HepG2 (cell line): ENCODE measurements around the gene GRM4. TPM values are rescaled to one million over a fixed set of nuclear protein-coding genes. Genes with fewer than 3 reads are reported as not detected.

Experiments
- ATAC-seq: fragments of 200-7000 bp; cut with Tn5 transposase; 3 replicates; pipeline ENCODE4 v1.9.1; 2020; ENCODE audit warnings: mild to moderate bottlenecking, moderate library complexity
- BruUV-seq: library from RNA; stranded (reverse); fragments of 400-500 nt; replicated peaks from 2 replicates; lab custom pipeline; 2021; lab: Mats Ljungman, UMichigan
- CTCF ChIA-PET: fragments of 300-600 bp; formaldehyde crosslinking; extraction: SDS; loops from one replicate; lab custom pipeline; 2021; ENCODE audit warnings: low total read pairs, inconsistent platforms, low intra/inter-chr PET ratio; lab: Yijun Ruan, JAX
- POLR2A ChIA-PET: fragments of 350-600 bp; sonication (Branson Sonifier 250); formaldehyde crosslinking; loops from one replicate; lab custom pipeline; 2020; ENCODE audit warnings: antibody characterized with exemption, inconsistent platforms; lab: Yijun Ruan, JAX
- DNase-seq: peaks from one replicate; pipeline ENCODE4 v3.0.0-alpha.2; 2015; ENCODE audit warnings: low spot score
- FAIRE-seq: peaks from 3 replicates; lab custom pipeline; 2011; peaks lifted over from hg19 to GRCh38; lab: Jason Lieb, UNC
- H2AFZ ChIP-seq: one replicate; pipeline ENCODE4 v1.6.1; 2011; ENCODE audit warnings: low read length, inconsistent platforms
- H3K27ac ChIP-seq: fragments of 300-600 bp; 3 replicates; pipeline ENCODE4 v1.8.0; 2011; ENCODE audit warnings: mixed run types, mild to moderate bottlenecking, mixed read lengths, low read length, inconsistent platforms; ENCODE audit not compliant: insufficient read depth; ENCODE audit errors: extremely low read length
- H3K27me3 ChIP-seq, 2 experiments: fragments of 200-600 bp in 1 of 2; 2 replicates in 1 of 2; 3 replicates in 1 of 2; pipeline versions ENCODE4 v1.6.0 to v1.8.0; 2011; ENCODE audit warnings: low read length in 2 of 2, mild to moderate bottlenecking in 2 of 2, moderate library complexity in 2 of 2, inconsistent platforms in 1 of 2; ENCODE audit not compliant: insufficient read depth in 2 of 2, control insufficient read depth in 1 of 2
- H3K36me3 ChIP-seq, 2 experiments: fragments of 200-600 bp in 1 of 2; replicated peaks in 1 of 2; 2 replicates in 1 of 2; 3 replicates in 1 of 2; pipeline versions ENCODE4 v1.5.1 to v1.8.0; 2011; ENCODE audit warnings: low read length in 2 of 2, inconsistent platforms in 1 of 2; ENCODE audit not compliant: insufficient read depth in 2 of 2, control insufficient read depth in 1 of 2
- H3K4me1 ChIP-seq: 2 replicates; pipeline ENCODE4 v1.5.1; 2012; ENCODE audit warnings: low read length, inconsistent platforms; ENCODE audit not compliant: insufficient read depth
- H3K4me2 ChIP-seq: 2 replicates; pipeline ENCODE4 v1.6.0; 2011; ENCODE audit warnings: low read depth, low read length, inconsistent platforms
- H3K4me3 ChIP-seq, 3 experiments: fragments of 200-600 bp in 1 of 3; sonication (generic), shearing (Covaris generic) in 1 of 3; replicated peaks in 1 of 3; 2 replicates each; pipeline ENCODE4 v1.5.1; 2011 to 2016; ENCODE audit warnings: low read length in 3 of 3, inconsistent platforms in 2 of 3, low read depth in 2 of 3, mild to moderate bottlenecking in 2 of 3, control low read depth in 1 of 3, mixed read lengths in 1 of 3; ENCODE audit not compliant: insufficient read depth in 1 of 3
- H3K79me2 ChIP-seq: one replicate; pipeline ENCODE4 v1.6.1; 2011; ENCODE audit warnings: low read length, inconsistent platforms; ENCODE audit not compliant: insufficient read depth
- H3K9ac ChIP-seq: 2 replicates; pipeline ENCODE4 v1.6.0; 2011; ENCODE audit warnings: mild to moderate bottlenecking, low read depth, low read length, inconsistent platforms; ENCODE audit not compliant: insufficient read depth
- H3K9me3 ChIP-seq: 2 replicates; pipeline ENCODE4 v1.5.1; 2012; ENCODE audit warnings: mild to moderate bottlenecking, low read length
- H4K20me1 ChIP-seq: 2 replicates; pipeline ENCODE4 v1.6.0; 2011; ENCODE audit warnings: inconsistent platforms, mild to moderate bottlenecking, low read length, moderate library complexity; ENCODE audit not compliant: insufficient read depth
- ATAD3A ChIP-seq: sonication (generic); formaldehyde crosslinking; IDR thresholded peaks from 2 replicates; pipeline ENCODE4 v1.4.0; 2020; ENCODE audit warnings: missing genetic modification reagents
- SMARCE1 ChIP-seq: fragments of 450-650 bp; IDR thresholded peaks from 2 replicates; pipeline ENCODE4 v1.6.1; 2017; ENCODE audit warnings: borderline replicate concordance
- TBX3 ChIP-seq: fragments of 450-650 bp; IDR thresholded peaks from 2 replicates; pipeline ENCODE4 v1.6.1; 2017; ENCODE audit warnings: antibody characterized with exemption, mild to moderate bottlenecking, inconsistent platforms, borderline replicate concordance
- ZFP90 ChIP-seq: sonication (generic); formaldehyde crosslinking; IDR thresholded peaks from 2 replicates; pipeline ENCODE4 v1.8.0; 2022; ENCODE audit warnings: missing genetic modification reagents, mild to moderate bottlenecking, inconsistent platforms, borderline replicate concordance
- ZNF234 ChIP-seq: sonication (generic); formaldehyde crosslinking; conservative IDR thresholded peaks from 2 replicates; pipeline ENCODE4 v1.5.1; 2020; ENCODE audit warnings: mild to moderate bottlenecking, missing genetic modification reagents
- ZNF382 ChIP-seq: sonication (generic); formaldehyde crosslinking; IDR thresholded peaks from 2 replicates; pipeline ENCODE4 v1.5.0; 2020; ENCODE audit warnings: missing genetic modification reagents, mild to moderate bottlenecking, borderline replicate concordance
- ZNF570 ChIP-seq: sonication (generic); formaldehyde crosslinking; IDR thresholded peaks from 2 replicates; pipeline ENCODE4 v1.4.0; 2020; ENCODE audit warnings: mild to moderate bottlenecking, missing genetic modification reagents, borderline replicate concordance
- ZNF572 ChIP-seq: sonication (generic); formaldehyde crosslinking; IDR thresholded peaks from 2 replicates; pipeline ENCODE4 v1.5.1; 2020; ENCODE audit warnings: mild to moderate bottlenecking, missing genetic modification reagents
- WGBS: methylation state at CpG from one replicate; pipeline ENCODE4 v1.1.6; 2017; ENCODE audit warnings: low lambda C conversion rate; 5-methylcytosine and 5-hydroxymethylcytosine counted together
- in situ Hi-C: cut with HindIII; loops from 2 replicates; pipeline ENCODE4 v1.10.0; 2017; ENCODE audit warnings: low pct_unique_long_range_greater_than_20kb; ENCODE audit not compliant: extremely low pct_ligation_motif_present
- intact Hi-C: fragments of 100-400 bp; cut with micrococcal nuclease; formaldehyde crosslinking; loops from one replicate; pipeline ENCODE4 v1.10.0; 2022; ENCODE audit not compliant: unreplicated experiment
- polyA plus RNA-seq, 8 experiments: library from polyadenylated mRNA; depleted of rRNA in 3 of 8; stranded (reverse) in 7 of 8; unstranded in 1 of 8; fragments of >200 nt; fragmentation: Illumina TruSeq in 4 of 8; extraction: Trizol in 4 of 8; gene quantifications; 2 replicates each; pipeline versions ENCODE4 v1.2.1 to v1.2.3, GENCODE V29; 2011 to 2016; ENCODE audit warnings: low read depth in 4 of 8, missing spikeins in 1 of 8, mixed read lengths in 1 of 8; ENCODE audit not compliant: insufficient read depth in 1 of 8
- total RNA-seq, 5 experiments: library from RNA; depleted of rRNA; stranded (reverse); fragments of >200 nt; fragmentation: Illumina TruSeq; extraction: Trizol; gene quantifications; 2 replicates each; pipeline ENCODE4 v1.2.3, GENCODE V29; 2016; ENCODE audit warnings: low read depth in 1 of 5
- TF ChIP-seq, protein P1 (sequence below): sonication (generic); formaldehyde crosslinking; IDR thresholded peaks from 2 replicates; pipeline ENCODE4 v1.8.1; 2023; ENCODE audit warnings: mild to moderate bottlenecking, moderate library complexity, missing genetic modification reagents
- TF ChIP-seq, protein P2 (sequence below), 2 experiments: fragments of 450-650 bp in 1 of 2; sonication (generic) in 1 of 2; formaldehyde crosslinking; IDR thresholded peaks; 2 replicates each; pipeline versions ENCODE4 v1.5.0 to v1.8.0; 2020 to 2022; ENCODE audit warnings: mild to moderate bottlenecking in 1 of 2, missing genetic modification reagents in 1 of 2

The GRM4 gene
- total and polyA plus RNA-seq, 2 of the 13 experiments (the other 11 are each of a cell fraction or from before 2014, with no cell fraction given), result not detected

DNA sequence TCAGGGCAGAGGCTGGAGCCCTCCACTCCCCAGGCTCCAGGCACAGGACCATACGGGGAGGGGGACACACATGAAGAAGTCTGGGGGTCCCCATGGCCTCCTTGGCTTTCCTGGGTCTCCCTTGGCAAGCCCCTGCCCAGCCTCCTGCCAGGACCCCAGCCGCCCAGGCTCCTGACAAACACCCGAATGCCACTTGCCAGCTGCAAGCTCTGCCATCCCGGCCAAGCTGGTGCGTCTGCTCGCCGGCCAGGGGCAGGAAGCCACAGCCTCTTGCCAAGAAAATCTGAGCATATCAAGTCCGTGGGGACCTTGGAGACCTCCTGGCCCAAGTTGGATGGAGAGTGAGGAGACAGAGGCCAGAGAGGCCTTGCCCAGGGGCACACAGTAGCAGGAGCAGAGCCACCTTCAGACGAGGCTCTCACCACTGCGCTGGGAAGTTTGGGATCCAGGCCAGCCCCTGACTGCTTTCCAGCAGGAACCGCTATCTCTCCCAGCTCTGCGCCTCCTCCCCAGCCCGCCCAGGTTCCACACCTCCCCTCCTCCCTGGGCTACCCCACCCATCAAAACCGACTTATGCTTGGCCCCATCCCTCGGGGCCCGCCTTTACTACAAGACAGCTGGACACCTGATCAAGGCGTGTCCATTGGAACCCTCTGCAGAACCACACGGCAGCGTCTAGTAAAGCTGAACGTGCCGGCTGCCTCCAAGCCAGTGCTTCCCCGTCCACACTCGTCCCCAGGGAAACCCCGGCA is 80.2 kb downstream of the GRM4 start:
- H2AFZ ChIP-seq, result no peak overlapping the region
- no peak overlapping the region for H3K4me3 ChIP-seq
- no peaks in the 10 kb centered on the region for H3K9me3 ChIP-seq
- no peaks in the 10 kb centered on the region for H3K36me3 ChIP-seq
- intact Hi-C loops, result no loop called here
- H3K79me2 ChIP-seq, result no peaks in the 10 kb centered on the region
- no peak for FAIRE-seq
- DNase-seq, result no peak
- TF ChIP-seq ZNF572 (CRISPR knock-in tag) (no peak), ZNF570 (CRISPR knock-in tag) (no peak), ZNF382 (no peak), SMARCE1 (no peak), TBX3 (no peak), ATAD3A (CRISPR knock-in tag) (no peak), ZFP90 (CRISPR knock-in tag) (no peak), ZNF234 (CRISPR knock-in tag) (no peak)
- TF ChIP-seq, protein P1, sequence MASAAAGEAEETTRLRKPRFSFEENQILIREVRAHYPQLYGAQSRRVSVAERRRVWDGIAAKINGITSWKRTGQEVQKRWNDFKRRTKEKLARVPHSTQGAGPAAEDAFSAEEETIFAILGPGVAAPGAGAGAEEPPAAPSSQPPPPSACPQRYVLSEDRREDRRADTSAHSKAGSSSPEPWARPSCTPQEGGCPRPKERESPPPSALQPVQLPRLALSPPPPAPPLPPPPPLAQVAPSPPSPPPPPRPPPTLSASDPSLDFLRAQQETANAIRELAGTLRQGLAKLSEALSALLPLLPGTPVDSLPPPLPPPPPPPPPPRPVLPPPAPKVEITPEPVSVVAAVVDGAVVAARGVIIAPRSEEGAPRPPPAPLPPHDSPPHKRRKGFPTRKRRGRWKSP (CRISPR knock-in tag), result no peak
- TF ChIP-seq, protein P2, sequence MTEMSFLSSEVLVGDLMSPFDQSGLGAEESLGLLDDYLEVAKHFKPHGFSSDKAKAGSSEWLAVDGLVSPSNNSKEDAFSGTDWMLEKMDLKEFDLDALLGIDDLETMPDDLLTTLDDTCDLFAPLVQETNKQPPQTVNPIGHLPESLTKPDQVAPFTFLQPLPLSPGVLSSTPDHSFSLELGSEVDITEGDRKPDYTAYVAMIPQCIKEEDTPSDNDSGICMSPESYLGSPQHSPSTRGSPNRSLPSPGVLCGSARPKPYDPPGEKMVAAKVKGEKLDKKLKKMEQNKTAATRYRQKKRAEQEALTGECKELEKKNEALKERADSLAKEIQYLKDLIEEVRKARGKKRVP (CRISPR knock-in tag; IDR thresholded peaks at IDR 0.05), result no peak
- H3K4me2 ChIP-seq, result no peak overlapping the region
- ATAC-seq, result no peak
- in situ Hi-C loops, result no loop called here
- H3K4me1 ChIP-seq, result no peaks in the 10 kb centered on the region
- peaks cover 14 to 66% of the 10 kb centered on the region in 2 experiments; a peak in 4 of 5 replicates for H3K27me3 ChIP-seq
- ChIA-PET POLR2A (no interaction called here), CTCF (no interaction called here)
- no TSS peak for BruUV-seq
- H3K9ac ChIP-seq, result no peak overlapping the region
- H3K27ac ChIP-seq, result no peak overlapping the region
- WGBS, result 17% methylated on average over 19 of the region's 24 CpGs
- peaks cover 7% of the 10 kb centered on the region; the same call in 1 of the 2 replicates for H4K20me1 ChIP-seq
